Psoas muscle (tissue), 8 donors: Measurements from ENCODE around the gene C1orf141. TPM values are rescaled to one million over a fixed set of nuclear protein-coding genes. Genes with fewer than 3 reads are reported as not detected.

Experiments used
- ATAC-seq, 4 donors: fragments of 200-7000 bp; cut with Tn5 transposase; one replicate each; pipeline ENCODE4 v1.9.1; 2020; ENCODE audit warnings: moderate library complexity in 3 of 4, mild to moderate bottlenecking in 2 of 4
- DNase-seq, 2 donors: peaks; one replicate each; pipeline ENCODE4 v3.0.0-alpha.2; 2020
- H3K27ac ChIP-seq: fragments of 200-600 bp; one replicate; pipeline ENCODE4 v1.8.0; 2022
- H3K27me3 ChIP-seq, 3 donors: fragments of 200-600 bp in 1 of 3; one replicate each; pipeline versions ENCODE4 v1.6.1 to v1.8.0; 2013 to 2022; ENCODE audit warnings: low read length in 2 of 3, mild to moderate bottlenecking in 2 of 3, moderate library complexity in 1 of 3; ENCODE audit not compliant: insufficient read depth in 3 of 3
- H3K36me3 ChIP-seq, 2 donors: fragments of 200-600 bp in 1 of 2; one replicate each; pipeline versions ENCODE4 v1.6.1 to v1.8.0; 2013 to 2022; ENCODE audit warnings: low read depth in 1 of 2, mild to moderate bottlenecking in 1 of 2, moderate library complexity in 1 of 2; ENCODE audit not compliant: insufficient read depth in 1 of 2
- H3K4me1 ChIP-seq: fragments of 200-600 bp; one replicate; pipeline ENCODE4 v1.8.0; 2022
- H3K4me3 ChIP-seq: fragments of 200-600 bp; one replicate; pipeline ENCODE4 v1.8.0; 2022; ENCODE audit warnings: mild to moderate bottlenecking
- H3K9me3 ChIP-seq: fragments of 200-600 bp; one replicate; pipeline ENCODE4 v1.8.0; 2022
- CTCF ChIP-seq: fragments of 200-600 bp; IDR thresholded peaks from one replicate; pipeline ENCODE4 v1.8.0; 2022; ENCODE audit warnings: antibody characterized with exemption
- WGBS, 3 donors: extraction: QIAGEN DNeasy Blood & Tissue Kit; methylation state at CpG; one replicate each; pipeline versions ENCODE4 v1.1.6 to v1.1.7; 2013; 5-methylcytosine and 5-hydroxymethylcytosine counted together
- intact Hi-C, 2 donors: fragments of 100-400 bp; cut with DNase I; formaldehyde crosslinking; loops; one replicate each; pipeline versions ENCODE4 v1.11.0 to v1.14.2; 2022
- polyA plus RNA-seq, 3 donors: library from polyadenylated mRNA; stranded (reverse); fragments of 200-250 nt; gene quantifications; one replicate each; pipeline ENCODE4 v1.2.3, GENCODE V29; 2013
- total RNA-seq, 4 donors: library from RNA; stranded (reverse); fragmentation: NEBNext Ultra II Directional in 2 of 4; extraction: Animal tissue kit (Norgen Biotek cat#: 25700) in 2 of 4; gene quantifications; one replicate each; pipeline versions ENCODE4 v1.2.1 to v1.2.4, GENCODE V29; 2021 to 2023
- donor health status: healthy with polysubstance abuse.
- donor health status: DM: no; HTN: no; CAD: no; lungs with moderate emphysema.
- donor health status: Bipolar disorder and iron deficiency.
- donor health status: healthy.
- donor health status: DM: yes; HTN: yes; CAD: no.
- donor health status: DM: no; HTN: no; CAD: no.
- donor health status: DM: no; HTN: no; CAD: no.
- donor health status: DM: yes; HTN: yes; CAD: no.

Gene C1orf141
- total and polyA plus RNA-seq, 7 donors: not detected

GRCh38 chr1:67171574-67171955 is 36.8 kb upstream of the C1orf141 start:
- no peak for ATAC-seq
- Histone ChIP-seq H3K4me3 (no peak overlapping the region), H3K27me3 (no peaks in the 10 kb centered on the region), H3K4me1 (no peaks in the 10 kb centered on the region), H3K36me3 (no peaks in the 10 kb centered on the region), H3K27ac (no peak overlapping the region), H3K9me3 (no peaks in the 10 kb centered on the region)
- no peak for TF ChIP-seq CTCF
- WGBS, 3 donors: 66 to 72% (median 66%) methylated on average over 2 of the region's 2 CpGs
- intact Hi-C loops: no loop called here
- DNase-seq: no peak

- TF ChIP-seq CTCF: no peak
- ATAC-seq (no peak), DNase-seq (no peak)
- Histone ChIP-seq H3K4me3 (no peak overlapping the region), H3K9me3 (no peaks in the 10 kb centered on the region), H3K4me1 (no peaks in the 10 kb centered on the region), H3K36me3 (no peaks in the 10 kb centered on the region), H3K27ac (no peak overlapping the region), H3K27me3 (no peaks in the 10 kb centered on the region)
- 78 to 85% (median 81%) methylated on average over 2 of the region's 2 CpGs for WGBS, 3 donors
- intact Hi-C loops: no loop called here
Measured at GRCh38 chr1:67170751-67171573, 36.2 kb upstream of the C1orf141 start.

- Histone ChIP-seq H3K9me3 (no peaks in the 10 kb centered on the region), H3K4me3 (no peak overlapping the region), H3K36me3 (no peaks in the 10 kb centered on the region), H3K27me3 (no peaks in the 10 kb centered on the region), H3K27ac (no peak overlapping the region), H3K4me1 (no peaks in the 10 kb centered on the region)
- no peak for DNase-seq
- no peak for TF ChIP-seq CTCF
- intact Hi-C loops: no loop called here
- WGBS, 3 donors: 80 to 88% (median 83%) methylated on average over 3 of the region's 3 CpGs
- ATAC-seq: no peak
Measured at GRCh38 chr1:67169932-67170331, 35.2 kb upstream of the C1orf141 start.

- Histone ChIP-seq H3K4me1 (no peaks in the 10 kb centered on the region), H3K9me3 (no peaks in the 10 kb centered on the region), H3K27me3 (no peaks in the 10 kb centered on the region), H3K27ac (no peak overlapping the region), H3K4me3 (no peak overlapping the region), H3K36me3 (no peaks in the 10 kb centered on the region)
- 75 to 87% (median 80%) methylated on average over 2 of the region's 2 CpGs for WGBS, 3 donors
- intact Hi-C loops: no loop called here
- ATAC-seq: no peak
- no peak for TF ChIP-seq CTCF
- DNase-seq: no peak
Measured at GRCh38 chr1:67169496-67169895, 34.7 kb upstream of the C1orf141 start.

- no peak for ATAC-seq
- no peak for TF ChIP-seq CTCF
- H3K4me1 ChIP-seq: no peaks in the 10 kb centered on the region
- no peak within 1 kb of the TSS for H3K27ac ChIP-seq
- H3K27me3 ChIP-seq: no peaks in the 10 kb centered on the region
- H3K9me3 ChIP-seq: no peaks in the 10 kb centered on the region
- WGBS, 3 donors: 62 to 86% (median 62%) methylated on average over 4 of the region's 4 CpGs
- no peak for DNase-seq
- intact Hi-C loops: no loop called here
- no peaks in the 10 kb centered on the region for H3K36me3 ChIP-seq
- H3K4me3 ChIP-seq: no peak within 1 kb of the TSS
Measured at GRCh38 chr1:67166196-67166595, 31.4 kb upstream of the C1orf141 start, which contains the start of gene IL23R. Gene IL23R (plus strand): TSS chr1:67166454. CDS start chr1:67168121, 1,667 bp downstream.
